ENCODE measurements around the gene APBB1IP. TPM values are rescaled to one million over a fixed set of nuclear protein-coding genes. Genes with fewer than 3 reads are reported as not detected.
A peak's percentile ranks its signal among the peaks of the same experiment; 100 is the strongest.
"Not testable (repeated sequence)": the region's sequence is repeated elsewhere in the genome, so short reads cannot be mapped to it uniquely, and the experiment has no call there.

Gene APBB1IP
- total and polyA plus RNA-seq, 12 donors, result 0.81 to 11.9 (median 1.7) TPM

- 46 to 51% methylated on average over 11 of the region's 11 CpGs for WGBS, 2 donors
- peak in 7 of 8 donors; percentile 48 to 80 (median 67) for ATAC-seq
- H3K4me1 ChIP-seq, result peaks cover 0 to 93% (median 7%) of the 10 kb centered on the region in 9 donors
Measured at GRCh38 chr10:26486990-26487850, 49.1 kb downstream of the APBB1IP start.

GRCh38 chr10:26488344-26488743, 50.2 kb downstream of the APBB1IP start:
- intact Hi-C loops (cut with DNase I), result no loop called here
- ATAC-seq (no peak), DNase-seq (no peak)
- no peak overlapping the region for H3K4me3 ChIP-seq
- no peaks in the 10 kb centered on the region for H3K27me3 ChIP-seq
- TF ChIP-seq, protein P1, sequence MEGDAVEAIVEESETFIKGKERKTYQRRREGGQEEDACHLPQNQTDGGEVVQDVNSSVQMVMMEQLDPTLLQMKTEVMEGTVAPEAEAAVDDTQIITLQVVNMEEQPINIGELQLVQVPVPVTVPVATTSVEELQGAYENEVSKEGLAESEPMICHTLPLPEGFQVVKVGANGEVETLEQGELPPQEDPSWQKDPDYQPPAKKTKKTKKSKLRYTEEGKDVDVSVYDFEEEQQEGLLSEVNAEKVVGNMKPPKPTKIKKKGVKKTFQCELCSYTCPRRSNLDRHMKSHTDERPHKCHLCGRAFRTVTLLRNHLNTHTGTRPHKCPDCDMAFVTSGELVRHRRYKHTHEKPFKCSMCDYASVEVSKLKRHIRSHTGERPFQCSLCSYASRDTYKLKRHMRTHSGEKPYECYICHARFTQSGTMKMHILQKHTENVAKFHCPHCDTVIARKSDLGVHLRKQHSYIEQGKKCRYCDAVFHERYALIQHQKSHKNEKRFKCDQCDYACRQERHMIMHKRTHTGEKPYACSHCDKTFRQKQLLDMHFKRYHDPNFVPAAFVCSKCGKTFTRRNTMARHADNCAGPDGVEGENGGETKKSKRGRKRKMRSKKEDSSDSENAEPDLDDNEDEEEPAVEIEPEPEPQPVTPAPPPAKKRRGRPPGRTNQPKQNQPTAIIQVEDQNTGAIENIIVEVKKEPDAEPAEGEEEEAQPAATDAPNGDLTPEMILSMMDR (IDR thresholded peaks at IDR 0.05), result no peak
- peak overlapping the region in 1 of 10 donors; percentile 74 for H3K27ac ChIP-seq
- WGBS, 2 donors, result 85 to 92% methylated on average over 4 of the region's 4 CpGs
- no peaks in the 10 kb centered on the region for H3K9me3 ChIP-seq
- peaks cover 0 to 14% (median 0%) of the 10 kb centered on the region in 9 donors for H3K36me3 ChIP-seq
- peaks cover 0 to 82% (median 7%) of the 10 kb centered on the region in 9 donors for H3K4me1 ChIP-seq

More at GRCh38 chr10:26486990-26487850, 49.1 kb downstream of the APBB1IP start:
- H3K27me3 ChIP-seq, result no peaks in the 10 kb centered on the region
- H3K36me3 ChIP-seq, result peaks cover 0 to 3% (median 0%) of the 10 kb centered on the region in 9 donors
- H3K4me3 ChIP-seq, result no peak overlapping the region
- H3K9me3 ChIP-seq, result no peaks in the 10 kb centered on the region
- no peak for DNase-seq
- TF ChIP-seq, protein P1 (IDR thresholded peaks at IDR 0.05), result no peak
- H3K27ac ChIP-seq, result peak overlapping the region in 7 of 10 donors; percentile 13 to 74 (median 42)
- intact Hi-C loops (cut with DNase I), result no loop called here

DNA sequence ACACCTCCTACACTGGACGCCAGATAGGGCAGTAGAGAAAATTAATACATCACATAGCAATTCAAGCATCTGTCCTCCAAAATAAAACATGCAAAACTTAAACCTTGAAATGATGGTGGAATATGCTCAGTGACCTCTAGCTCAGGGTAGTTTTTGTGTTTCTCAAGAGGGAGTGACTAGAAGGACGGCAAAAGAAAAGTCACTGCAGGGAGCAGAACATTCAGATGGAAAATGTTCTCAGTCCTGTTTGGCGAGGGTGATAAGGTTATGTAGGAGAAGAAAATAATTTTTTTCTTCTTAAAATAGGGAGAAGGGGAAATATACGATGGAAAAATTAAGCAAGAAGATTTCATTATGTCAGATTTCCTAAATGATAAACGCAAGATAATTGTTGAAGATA, 50.9 kb downstream of the APBB1IP start:
- H3K4me1 ChIP-seq, result peaks cover 0 to 76% (median 7%) of the 10 kb centered on the region in 9 donors
- H3K4me3 ChIP-seq, result no peak overlapping the region
- DNase-seq (no peak), ATAC-seq (no peak)
- H3K27ac ChIP-seq, result no peak overlapping the region
- intact Hi-C loops (cut with DNase I), result no loop called here
- no peaks in the 10 kb centered on the region for H3K9me3 ChIP-seq
- peaks cover 0 to 22% (median 0%) of the 10 kb centered on the region in 9 donors for H3K36me3 ChIP-seq
- 73% methylated on average over 5 of the region's 5 CpGs for WGBS, 2 donors
- no peaks in the 10 kb centered on the region for H3K27me3 ChIP-seq
- TF ChIP-seq, protein P1 (IDR thresholded peaks at IDR 0.05), result no peak

- DNase-seq; H3K9me3 ChIP-seq; intact Hi-C loops (cut with DNase I); H3K27ac ChIP-seq; ATAC-seq; H3K27me3 ChIP-seq; H3K4me3 ChIP-seq: not testable (repeated sequence)
- Histone ChIP-seq H3K36me3 (peaks cover 0 to 34% (median 0%) of the 10 kb centered on the region in 9 donors), H3K4me1 (peaks cover 0 to 63% (median 5%) of the 10 kb centered on the region in 9 donors)
- 92% methylated on average over 7 of the region's 7 CpGs for WGBS, 2 donors
Measured at GRCh38 chr10:26490367-26490766, 52.2 kb downstream of the APBB1IP start.
